K562 (cell line): ENCODE measurements around the gene SLC44A1. TPM values are rescaled to one million over a fixed set of nuclear protein-coding genes. Genes with fewer than 3 reads are reported as not detected.

Experiments
- ATAC-seq: fragments of 200-7000 bp; cut with Tn5 transposase; 3 replicates; pipeline ENCODE4 v1.9.1; 2020; ENCODE audit warnings: moderate library complexity
- BruUV-seq: library from RNA; stranded (reverse); fragments of 400-500 nt; replicated peaks from 2 replicates; lab custom pipeline; 2021; lab: Mats Ljungman, UMichigan
- CTCF ChIA-PET: fragments of 300-600 bp; formaldehyde crosslinking; extraction: SDS; loops from one replicate; lab custom pipeline; 2021; ENCODE audit warnings: low intra/inter-chr PET ratio; lab: Yijun Ruan, JAX
- POLR2A ChIA-PET: fragments of 300-600, 350-650 bp; sonication (Branson Sonifier 250); formaldehyde crosslinking; extraction: SDS; loops from one replicate; lab custom pipeline; 2021; ENCODE audit warnings: antibody characterized with exemption, inconsistent platforms; lab: Yijun Ruan, JAX
- DNase-seq, 4 experiments: peaks; one replicate each; pipeline versions ENCODE4 v3.0.0 to v3.0.0-alpha.2; 2011 to 2018; ENCODE audit warnings: low spot score in 3 of 4, mixed read lengths in 3 of 4; ENCODE audit errors: extremely low read depth in 1 of 4
- FAIRE-seq: peaks from 2 replicates; lab custom pipeline; 2011; peaks lifted over from hg19 to GRCh38; lab: Jason Lieb, UNC
- H2AFZ ChIP-seq: 2 replicates; pipeline ENCODE4 v1.6.0; 2011; ENCODE audit warnings: low read depth, low read length, control low read depth, inconsistent platforms
- H3K27ac ChIP-seq: fragments of 200-600 bp; 3 replicates; pipeline ENCODE4 v1.8.0; 2011; ENCODE audit warnings: low read depth, mild to moderate bottlenecking, control low read depth, inconsistent platforms, low read length, moderate library complexity, mixed read lengths; ENCODE audit errors: extremely low read depth
- H3K27me3 ChIP-seq, 2 experiments: fragments of 300-600 bp in 1 of 2; 2 replicates in 1 of 2; 3 replicates in 1 of 2; pipeline versions ENCODE4 v1.6.0 to v1.8.0; 2011; ENCODE audit warnings: inconsistent platforms in 2 of 2, low read length in 2 of 2, mild to moderate bottlenecking in 1 of 2, mixed read lengths in 1 of 2, moderate library complexity in 1 of 2; ENCODE audit not compliant: control insufficient read depth in 2 of 2, insufficient read depth in 2 of 2
- H3K36me3 ChIP-seq: fragments of 300-600 bp; 3 replicates; pipeline ENCODE4 v1.8.0; 2011; ENCODE audit warnings: mild to moderate bottlenecking, low read length, inconsistent platforms; ENCODE audit not compliant: control insufficient read depth, insufficient read depth
- H3K4me1 ChIP-seq, 2 experiments: fragments of 200-600 bp in 1 of 2; replicated peaks in 1 of 2; 2 replicates in 1 of 2; 3 replicates in 1 of 2; pipeline versions ENCODE4 v1.5.1 to v1.8.0; 2011; ENCODE audit warnings: inconsistent platforms in 2 of 2, low read length in 2 of 2, mild to moderate bottlenecking in 1 of 2, mixed read lengths in 1 of 2, moderate library complexity in 1 of 2; ENCODE audit not compliant: control insufficient read depth in 2 of 2, insufficient read depth in 2 of 2
- H3K4me2 ChIP-seq: 2 replicates; pipeline ENCODE4 v1.6.1; 2011; ENCODE audit warnings: low read length, control low read depth, inconsistent platforms, mixed read lengths; ENCODE audit not compliant: insufficient read depth
- H3K4me3 ChIP-seq: fragments of 200-600 bp; sonication (generic), shearing (Covaris generic); 2 replicates; pipeline ENCODE4 v1.5.1; 2016; ENCODE audit warnings: control low read depth, inconsistent platforms
- H3K79me2 ChIP-seq: fragments of 200-600 bp; 3 replicates; pipeline ENCODE4 v1.8.0; 2011; ENCODE audit warnings: low read length, inconsistent platforms; ENCODE audit not compliant: control insufficient read depth, insufficient read depth
- H3K9ac ChIP-seq, 2 experiments: 2 replicates each; pipeline versions ENCODE4 v1.6.0 to v1.6.1; 2011; ENCODE audit warnings: low read depth in 2 of 2, low read length in 2 of 2, control low read depth in 1 of 2, inconsistent platforms in 1 of 2, mild to moderate bottlenecking in 1 of 2, mixed read lengths in 1 of 2; ENCODE audit not compliant: insufficient read depth in 1 of 2
- H3K9me1 ChIP-seq: one replicate; pipeline ENCODE4 v1.6.0; 2011; ENCODE audit warnings: inconsistent platforms, mild to moderate bottlenecking, low read length, moderate library complexity; ENCODE audit not compliant: control insufficient read depth, insufficient read depth
- H3K9me3 ChIP-seq: replicated peaks from 2 replicates; pipeline ENCODE4 v1.5.1; 2011; ENCODE audit warnings: low read depth, low read length, inconsistent platforms; ENCODE audit not compliant: control insufficient read depth, insufficient read depth
- H4K20me1 ChIP-seq: replicated peaks from 2 replicates; pipeline ENCODE4 v1.6.1; 2011; ENCODE audit warnings: low read length, inconsistent platforms, mixed read lengths; ENCODE audit not compliant: control insufficient read depth, insufficient read depth
- C11orf30 ChIP-seq: fragments of 450-650 bp; IDR thresholded peaks from 2 replicates; pipeline ENCODE4 v1.6.1; 2016; ENCODE audit warnings: low read depth, mild to moderate bottlenecking
- CBX8 ChIP-seq: fragments of 200-600 bp; sonication (generic); IDR thresholded peaks from 2 replicates; pipeline ENCODE4 v1.6.1; 2012; ENCODE audit warnings: borderline replicate concordance, mixed run types, low read depth, mild to moderate bottlenecking, moderate library complexity, mixed read lengths, low read length, control low read depth, inconsistent platforms; ENCODE audit not compliant: poor library complexity, severe bottlenecking; ENCODE audit errors: extremely low read depth
- PRPF4 ChIP-seq: fragments of 200-400 bp; formaldehyde crosslinking; IDR thresholded peaks from one replicate; pipeline ENCODE4 v1.6.1; 2017; ENCODE audit warnings: low read length, low read depth, mild to moderate bottlenecking; ENCODE audit not compliant: insufficient read depth, poor library complexity, severe bottlenecking
- SMARCC2 ChIP-seq: fragments of 450-650 bp; IDR thresholded peaks from 2 replicates; pipeline ENCODE4 v1.6.1; 2017; ENCODE audit warnings: antibody characterized with exemption, moderate library complexity, mild to moderate bottlenecking, low read depth
- ZNF224 ChIP-seq: sonication (generic); formaldehyde crosslinking; IDR thresholded peaks from 2 replicates; pipeline ENCODE4 v1.8.0; 2022; ENCODE audit warnings: mild to moderate bottlenecking, missing genetic modification reagents
- ZNF444 ChIP-seq: fragments of 250-450 bp; sonication (Bioruptor Pico); IDR thresholded peaks from 2 replicates; pipeline ENCODE4 v1.4.0; 2020; ENCODE audit warnings: mild to moderate bottlenecking, moderate library complexity
- WGBS: fragments of 100-300 bp; shearing (Covaris generic); methylation state at CpG from one replicate; pipeline ENCODE4 v1.1.6; 2016; ENCODE audit warnings: low coverage, mixed read lengths; ENCODE audit not compliant: insufficient coverage; ENCODE audit errors: missing lambda C conversion rate; 5-methylcytosine and 5-hydroxymethylcytosine counted together
- in situ Hi-C: fragments of 300-500 bp; cut with MboI; formaldehyde crosslinking; loops from 4 replicates; pipeline ENCODE4 v1.15.0; 2018; ENCODE audit warnings: inconsistent platforms, mixed read lengths
- intact Hi-C: fragments of 100-400 bp; cut with micrococcal nuclease; formaldehyde crosslinking; loops from 2 replicates; pipeline ENCODE4 v1.14.2; 2022
- polyA plus RNA-seq, 8 experiments: library from polyadenylated mRNA; depleted of rRNA in 4 of 8; stranded (reverse) in 5 of 8; unstranded in 3 of 8; fragments of >200 nt; fragmentation: Nextera tagmentation in 2 of 8; fragmentation: Illumina TruSeq in 1 of 8; extraction: Ambion mirVana in 2 of 8; extraction: Trizol in 1 of 8; gene quantifications; 2 replicates each; pipeline versions ENCODE4 v1.2.1 to v1.2.3, GENCODE V29; 2011 to 2014; ENCODE audit warnings: inconsistent platforms in 1 of 8, missing spikeins in 1 of 8
- total RNA-seq, 7 experiments: library from RNA; depleted of rRNA in 6 of 7; stranded (reverse); fragments of >200 nt in 6 of 7; fragmentation: Illumina TruSeq in 2 of 7; extraction: Trizol in 2 of 7; gene quantifications; 2 replicates each; pipeline versions ENCODE4 v1.2.1 to v1.2.3, GENCODE V29; 2011 to 2021; ENCODE audit warnings: low replicate concordance in 1 of 7
- TF ChIP-seq, protein P1 (sequence below): sonication (generic); formaldehyde crosslinking; IDR thresholded peaks from 2 replicates; pipeline ENCODE4 v1.8.1; 2022; ENCODE audit warnings: missing genetic modification reagents
- TF ChIP-seq, protein P2 (sequence below): IDR thresholded peaks from 2 replicates; pipeline ENCODE4 v1.6.1; 2014; ENCODE audit warnings: antibody characterized with exemption
- TF ChIP-seq, protein P3 (sequence below): fragments of 450-650 bp; formaldehyde crosslinking; IDR thresholded peaks from 2 replicates; pipeline ENCODE4 v1.4.0; 2020; ENCODE audit warnings: mild to moderate bottlenecking, moderate library complexity
- TF ChIP-seq, protein P4 (sequence below): fragments of 450-650 bp; formaldehyde crosslinking; IDR thresholded peaks from 2 replicates; pipeline ENCODE4 v1.4.0; 2020; ENCODE audit warnings: mild to moderate bottlenecking, moderate library complexity

SLC44A1 gene
- total and polyA plus RNA-seq, 9 of the 15 experiments (the other 6 are each of a cell fraction or from before 2014, with no cell fraction given), result 0.11 to 0.59 (median 0.30) TPM

DNA sequence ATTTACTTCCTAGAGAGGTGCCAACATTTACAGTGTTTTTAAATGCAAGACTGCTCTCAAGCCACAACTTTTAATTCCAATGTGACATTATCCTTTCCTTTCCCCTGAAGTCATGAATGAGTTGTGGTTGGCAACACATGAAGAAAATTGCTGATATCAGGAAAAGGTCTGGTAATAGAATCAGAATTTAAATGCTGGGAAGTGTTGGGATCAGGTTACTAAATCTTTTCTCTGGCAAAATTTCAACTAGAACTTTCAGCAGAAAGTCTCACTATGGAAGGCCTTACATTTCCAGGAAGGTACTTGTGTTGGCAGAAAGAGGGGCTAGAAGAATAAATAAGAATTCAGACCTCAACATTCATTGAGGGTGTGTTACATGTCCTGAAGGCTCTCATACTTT is 10.6 kb upstream of the SLC44A1 start:
- POLR2A ChIA-PET, result no interaction called here
- no peak overlapping the region for H2AFZ ChIP-seq
- BruUV-seq, result no TSS peak
- FAIRE-seq (no peak), ATAC-seq (no peak), DNase-seq (no peak)
- no peaks in the 10 kb centered on the region for H3K4me1 ChIP-seq
- H3K27me3 ChIP-seq, result peaks cover 0 to 4% of the 10 kb centered on the region in 2 experiments; a peak in 2 of 5 replicates
- H3K79me2 ChIP-seq, result no peaks in the 10 kb centered on the region
- no peaks in the 10 kb centered on the region for H3K9me3 ChIP-seq
- CTCF ChIA-PET, result no interaction called here
- H3K36me3 ChIP-seq, result no peaks in the 10 kb centered on the region
- in situ Hi-C loops, result no loop called here
- no peak overlapping the region for H3K4me3 ChIP-seq
- no peak overlapping the region for H3K4me2 ChIP-seq
- no peaks in the 10 kb centered on the region for H3K9me1 ChIP-seq
- H3K27ac ChIP-seq, result no peak overlapping the region
- TF ChIP-seq C11orf30 (peak; percentile 21; the same call in 1 of the 2 replicates), ZNF224 (CRISPR knock-in tag) (no peak)
- no peaks in the 10 kb centered on the region for H4K20me1 ChIP-seq
- intact Hi-C loops, result no loop called here
- no peak overlapping the region for H3K9ac ChIP-seq

DNA sequence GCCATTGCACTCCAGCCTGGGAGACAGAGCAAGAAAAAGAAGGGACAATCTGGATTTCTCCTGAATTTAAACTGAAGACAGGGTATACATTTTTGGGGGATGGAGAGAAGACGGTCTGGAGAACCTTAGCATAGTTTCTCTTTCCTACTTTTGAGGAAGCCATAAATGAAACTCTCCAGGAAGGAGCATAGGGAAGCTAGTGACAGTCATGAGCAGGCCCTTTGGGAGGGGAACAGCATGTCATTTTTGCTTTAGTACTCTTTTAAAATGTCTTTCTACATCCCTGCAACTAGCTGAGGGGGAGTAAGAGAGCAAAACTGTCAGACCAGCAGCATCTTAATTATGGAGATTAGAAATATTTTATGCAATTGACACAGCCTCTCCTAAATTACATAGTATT is 8.2 kb upstream of the SLC44A1 start:
- Histone ChIP-seq H3K9ac (no peak overlapping the region), H3K4me3 (no peak overlapping the region), H3K9me3 (no peaks in the 10 kb centered on the region), H3K4me2 (no peak overlapping the region), H3K27ac (no peak overlapping the region), H3K27me3 (no peaks in the 10 kb centered on the region; a peak in 2 of 5 replicates), H3K9me1 (no peaks in the 10 kb centered on the region), H3K79me2 (no peaks in the 10 kb centered on the region), H2AFZ (no peak overlapping the region), H3K4me1 (no peaks in the 10 kb centered on the region), H4K20me1 (no peaks in the 10 kb centered on the region), H3K36me3 (no peaks in the 10 kb centered on the region)
- in situ Hi-C loops (no loop called here), intact Hi-C loops (no loop called here)
- POLR2A ChIA-PET, result no interaction called here
- DNase-seq (no peak), ATAC-seq (no peak), FAIRE-seq (no peak)
- CTCF ChIA-PET, result no interaction called here
- WGBS, result 0% methylated on average over 1 of the region's 1 CpG
- BruUV-seq, result no TSS peak
- TF ChIP-seq ZNF444 (CRISPR knock-in tag) (no peak), CBX8 (no peak), PRPF4 (no peak), SMARCC2 (no peak)
- TF ChIP-seq, protein P1, sequence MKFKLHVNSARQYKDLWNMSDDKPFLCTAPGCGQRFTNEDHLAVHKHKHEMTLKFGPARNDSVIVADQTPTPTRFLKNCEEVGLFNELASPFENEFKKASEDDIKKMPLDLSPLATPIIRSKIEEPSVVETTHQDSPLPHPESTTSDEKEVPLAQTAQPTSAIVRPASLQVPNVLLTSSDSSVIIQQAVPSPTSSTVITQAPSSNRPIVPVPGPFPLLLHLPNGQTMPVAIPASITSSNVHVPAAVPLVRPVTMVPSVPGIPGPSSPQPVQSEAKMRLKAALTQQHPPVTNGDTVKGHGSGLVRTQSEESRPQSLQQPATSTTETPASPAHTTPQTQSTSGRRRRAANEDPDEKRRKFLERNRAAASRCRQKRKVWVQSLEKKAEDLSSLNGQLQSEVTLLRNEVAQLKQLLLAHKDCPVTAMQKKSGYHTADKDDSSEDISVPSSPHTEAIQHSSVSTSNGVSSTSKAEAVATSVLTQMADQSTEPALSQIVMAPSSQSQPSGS, result no peak
- TF ChIP-seq, protein P2, sequence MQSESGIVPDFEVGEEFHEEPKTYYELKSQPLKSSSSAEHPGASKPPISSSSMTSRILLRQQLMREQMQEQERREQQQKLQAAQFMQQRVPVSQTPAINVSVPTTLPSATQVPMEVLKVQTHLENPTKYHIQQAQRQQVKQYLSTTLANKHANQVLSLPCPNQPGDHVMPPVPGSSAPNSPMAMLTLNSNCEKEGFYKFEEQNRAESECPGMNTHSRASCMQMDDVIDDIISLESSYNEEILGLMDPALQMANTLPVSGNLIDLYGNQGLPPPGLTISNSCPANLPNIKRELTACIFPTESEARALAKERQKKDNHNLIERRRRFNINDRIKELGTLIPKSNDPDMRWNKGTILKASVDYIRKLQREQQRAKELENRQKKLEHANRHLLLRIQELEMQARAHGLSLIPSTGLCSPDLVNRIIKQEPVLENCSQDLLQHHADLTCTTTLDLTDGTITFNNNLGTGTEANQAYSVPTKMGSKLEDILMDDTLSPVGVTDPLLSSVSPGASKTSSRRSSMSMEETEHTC, result no peak
- TF ChIP-seq, protein P3, sequence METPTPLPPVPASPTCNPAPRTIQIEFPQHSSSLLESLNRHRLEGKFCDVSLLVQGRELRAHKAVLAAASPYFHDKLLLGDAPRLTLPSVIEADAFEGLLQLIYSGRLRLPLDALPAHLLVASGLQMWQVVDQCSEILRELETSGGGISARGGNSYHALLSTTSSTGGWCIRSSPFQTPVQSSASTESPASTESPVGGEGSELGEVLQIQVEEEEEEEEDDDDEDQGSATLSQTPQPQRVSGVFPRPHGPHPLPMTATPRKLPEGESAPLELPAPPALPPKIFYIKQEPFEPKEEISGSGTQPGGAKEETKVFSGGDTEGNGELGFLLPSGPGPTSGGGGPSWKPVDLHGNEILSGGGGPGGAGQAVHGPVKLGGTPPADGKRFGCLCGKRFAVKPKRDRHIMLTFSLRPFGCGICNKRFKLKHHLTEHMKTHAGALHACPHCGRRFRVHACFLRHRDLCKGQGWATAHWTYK (CRISPR knock-in tag), result no peak
- TF ChIP-seq, protein P4, sequence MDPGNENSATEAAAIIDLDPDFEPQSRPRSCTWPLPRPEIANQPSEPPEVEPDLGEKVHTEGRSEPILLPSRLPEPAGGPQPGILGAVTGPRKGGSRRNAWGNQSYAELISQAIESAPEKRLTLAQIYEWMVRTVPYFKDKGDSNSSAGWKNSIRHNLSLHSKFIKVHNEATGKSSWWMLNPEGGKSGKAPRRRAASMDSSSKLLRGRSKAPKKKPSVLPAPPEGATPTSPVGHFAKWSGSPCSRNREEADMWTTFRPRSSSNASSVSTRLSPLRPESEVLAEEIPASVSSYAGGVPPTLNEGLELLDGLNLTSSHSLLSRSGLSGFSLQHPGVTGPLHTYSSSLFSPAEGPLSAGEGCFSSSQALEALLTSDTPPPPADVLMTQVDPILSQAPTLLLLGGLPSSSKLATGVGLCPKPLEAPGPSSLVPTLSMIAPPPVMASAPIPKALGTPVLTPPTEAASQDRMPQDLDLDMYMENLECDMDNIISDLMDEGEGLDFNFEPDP (CRISPR knock-in tag), result no peak
